GM12873 (cell line): ENCODE measurements around the gene RNPS1.

ENCODE experiments used
- CTCF ChIP-seq: IDR thresholded peaks from 2 replicates; pipeline ENCODE4 v1.5.1; 2012; ENCODE audit warnings: low read depth, mild to moderate bottlenecking, moderate library complexity, low read length, control low read depth; ENCODE audit not compliant: insufficient read depth; ENCODE audit errors: missing control alignments

RNPS1 gene

GRCh38 chr16:2267913-2268666 is at the start of gene RNPS1:
TSS of gene RNPS1 (minus strand) at chr16:2268126. CDS start at chr16:2264643, 3,483 bp downstream.
- no peak for TF ChIP-seq CTCF

GRCh38 chr16:2317231-2318020 is 49.5 kb upstream of the RNPS1 start:
- no peak for TF ChIP-seq CTCF

GRCh38 chr16:2308089-2308962 is 40.4 kb upstream of the RNPS1 start:
- TF ChIP-seq CTCF: no peak

- no peak for TF ChIP-seq CTCF
Observed at GRCh38 chr16:2299915-2300192, 31.9 kb upstream of the RNPS1 start.

GRCh38 chr16:2299121-2299914 is 31.4 kb upstream of the RNPS1 start:
- no peak for TF ChIP-seq CTCF

GRCh38 chr16:2298621-2299020 is 30.7 kb upstream of the RNPS1 start:
- no peak for TF ChIP-seq CTCF

GRCh38 chr16:2297506-2297860 is 29.6 kb upstream of the RNPS1 start:
- no peak for TF ChIP-seq CTCF
